Astrocyte (in vitro differentiated cells and primary cell): Measurements from ENCODE around the gene LRRC7.

ENCODE experiments used
- CTCF ChIP-seq: IDR thresholded peaks from 2 replicates; pipeline ENCODE4 v1.5.1; 2011; ENCODE audit warnings: low read depth, mild to moderate bottlenecking, inconsistent platforms, low read length, moderate library complexity; ENCODE audit not compliant: insufficient read depth
- EZH2 ChIP-seq: IDR thresholded peaks from 2 replicates; pipeline ENCODE4 v1.6.1; 2012; ENCODE audit warnings: mild to moderate bottlenecking, low read length, inconsistent platforms; ENCODE audit not compliant: insufficient read depth

- TF ChIP-seq CTCF (no peak), EZH2 (no peak)
Observed at GRCh38 chr1:70039485-70039884, 471.8 kb downstream of the LRRC7 start.
